SK-N-SH (cell line): ENCODE measurements around the gene ARID3A. TPM values are rescaled to one million over a fixed set of nuclear protein-coding genes. Genes with fewer than 3 reads are reported as not detected.

ENCODE experiments used
- CTCF ChIA-PET: fragments of 300-600, 350-600 bp; formaldehyde crosslinking; extraction: SDS; loops from one replicate; lab custom pipeline; 2021; lab: Yijun Ruan, JAX
- POLR2A ChIA-PET: fragments of 350-600 bp; sonication (Branson Sonifier 250); formaldehyde crosslinking; extraction: SDS; loops from one replicate; lab custom pipeline; 2020; ENCODE audit warnings: antibody characterized with exemption, inconsistent platforms; lab: Yijun Ruan, JAX
- DNase-seq: peaks from one replicate; pipeline ENCODE4 v3.0.0; 2012
- H2AFZ ChIP-seq: fragments of 200-600 bp; sonication (generic); 2 replicates; pipeline ENCODE4 v1.8.1; 2016; ENCODE audit warnings: antibody characterized with exemption, mild to moderate bottlenecking, low read depth
- H3F3A ChIP-seq: fragments of 200-600 bp; sonication (generic); replicated peaks from 2 replicates; pipeline ENCODE3; 2016; ENCODE audit warnings: antibody characterized with exemption, mild to moderate bottlenecking; ENCODE audit not compliant: insufficient read depth
- H3K27ac ChIP-seq, 2 experiments: fragments of 200-500 bp in 1 of 2; fragments of 200-600 bp in 1 of 2; sonication (Bioruptor generic) in 1 of 2; sonication (generic), shearing (Covaris generic) in 1 of 2; 2 replicates each; pipeline versions ENCODE4 v1.5.1 to v1.6.1; 2014 to 2016; ENCODE audit warnings: low read depth in 2 of 2, inconsistent platforms in 1 of 2, low read length in 1 of 2, mild to moderate bottlenecking in 1 of 2, mixed read lengths in 1 of 2
- H3K27me3 ChIP-seq: fragments of 200-600 bp; sonication (generic), shearing (Covaris generic); 2 replicates; pipeline ENCODE4 v1.6.1; 2016; ENCODE audit warnings: mixed run types; ENCODE audit not compliant: insufficient read depth
- H3K36me3 ChIP-seq, 2 experiments: fragments of 200-500 bp in 1 of 2; fragments of 200-600 bp in 1 of 2; sonication (Bioruptor generic) in 1 of 2; sonication (generic) in 1 of 2; replicated peaks in 1 of 2; 2 replicates each; pipeline versions ENCODE3 to v1.5.1; 2014 to 2016; ENCODE audit warnings: low read length in 1 of 2, mild to moderate bottlenecking in 1 of 2; ENCODE audit not compliant: insufficient read depth in 2 of 2, control insufficient read depth in 1 of 2
- H3K4me1 ChIP-seq, 2 experiments: fragments of 200-500 bp in 1 of 2; fragments of 200-600 bp in 1 of 2; sonication (Bioruptor generic) in 1 of 2; sonication (generic), shearing (Covaris generic) in 1 of 2; 2 replicates each; pipeline versions ENCODE4 v1.5.1 to v1.6.1; 2014 to 2016; ENCODE audit warnings: low read depth in 1 of 2, low read length in 1 of 2, mixed run types in 1 of 2; ENCODE audit not compliant: insufficient read depth in 2 of 2, control insufficient read depth in 1 of 2
- H3K4me2 ChIP-seq: fragments of 200-600 bp; sonication (generic), shearing (Covaris generic); 2 replicates; pipeline ENCODE4 v1.6.1; 2017; ENCODE audit warnings: mixed run types
- H3K4me3 ChIP-seq, 2 experiments: fragments of 200-500 bp in 1 of 2; fragments of 200-600 bp in 1 of 2; sonication (Bioruptor generic) in 1 of 2; sonication (generic), shearing (Covaris generic) in 1 of 2; 2 replicates each; pipeline versions ENCODE4 v1.5.1 to v1.8.1; 2014 to 2016; ENCODE audit warnings: low read depth in 2 of 2, inconsistent platforms in 1 of 2, low read length in 1 of 2, mild to moderate bottlenecking in 1 of 2, mixed read lengths in 1 of 2, moderate library complexity in 1 of 2
- H3K79me2 ChIP-seq: fragments of 200-600 bp; sonication (generic); 2 replicates; pipeline ENCODE4 v1.8.1; 2017; ENCODE audit warnings: mild to moderate bottlenecking; ENCODE audit not compliant: insufficient read depth
- H3K9ac ChIP-seq: fragments of 200-600 bp; sonication (generic); 2 replicates; pipeline ENCODE4 v1.6.1; 2017; ENCODE audit warnings: mixed run types
- H3K9me2 ChIP-seq: fragments of 200-600 bp; sonication (generic); 2 replicates; pipeline ENCODE4 v1.6.1; 2017; ENCODE audit warnings: mixed run types
- H3K9me3 ChIP-seq: fragments of 200-600 bp; sonication (generic); 2 replicates; pipeline ENCODE4 v1.6.1; 2017; ENCODE audit warnings: mixed run types, mild to moderate bottlenecking, moderate library complexity
- H4K20me1 ChIP-seq: fragments of 200-600 bp; sonication (generic); 2 replicates; pipeline ENCODE4 v1.6.1; 2017; ENCODE audit warnings: mild to moderate bottlenecking, mixed run types; ENCODE audit not compliant: insufficient read depth
- CHD2 ChIP-seq: fragments of 150-350 bp; IDR thresholded peaks from 2 replicates; pipeline ENCODE4 v1.6.1; 2018; ENCODE audit warnings: low read length; ENCODE audit not compliant: partially characterized antibody
- ELF1 ChIP-seq: IDR thresholded peaks from 2 replicates; pipeline ENCODE4 v1.4.0; 2012
- EZH2phosphoT487 ChIP-seq: fragments of 200-600 bp; sonication (generic); IDR thresholded peaks from 2 replicates; pipeline ENCODE4 v1.6.1; 2017; ENCODE audit warnings: low read depth, mixed run types, mild to moderate bottlenecking, antibody characterized with exemption, moderate library complexity, borderline replicate concordance
- GABPA ChIP-seq: IDR thresholded peaks from 2 replicates; pipeline ENCODE4 v1.4.0; 2012; ENCODE audit warnings: low read depth, mild to moderate bottlenecking
- GATA2 ChIP-seq: sonication (generic); formaldehyde crosslinking; IDR thresholded peaks from 2 replicates; pipeline ENCODE4 v1.5.0; 2020; ENCODE audit warnings: mild to moderate bottlenecking, missing genetic modification reagents
- MEF2A ChIP-seq: IDR thresholded peaks from 2 replicates; pipeline ENCODE4 v1.4.0; 2012; ENCODE audit warnings: low read depth, borderline replicate concordance
- RAD21 ChIP-seq: IDR thresholded peaks from 2 replicates; pipeline ENCODE4 v1.6.1; 2012; ENCODE audit warnings: mild to moderate bottlenecking, low read length
- RXRA ChIP-seq: IDR thresholded peaks from 2 replicates; pipeline ENCODE4 v1.4.0; 2012; ENCODE audit warnings: low read depth, mild to moderate bottlenecking, borderline replicate concordance
- SMC3 ChIP-seq: IDR thresholded peaks from 2 replicates; pipeline ENCODE4 v1.6.1; 2012; ENCODE audit warnings: low read depth, low read length, improper control_type of control experiment
- TCF12 ChIP-seq: IDR thresholded peaks from 2 replicates; pipeline ENCODE4 v1.4.0; 2012
- WGBS: methylation state at CpG from one replicate; pipeline ENCODE4 v1.1.6; 2017; ENCODE audit warnings: low lambda C conversion rate; 5-methylcytosine and 5-hydroxymethylcytosine counted together
- polyA plus RNA-seq, 3 experiments: library from polyadenylated mRNA; depleted of rRNA; stranded (reverse); fragments of >200 nt; gene quantifications; 2 replicates each; pipeline ENCODE4 v1.2.3, GENCODE V29; 2012
- TF ChIP-seq, protein P1 (sequence below): IDR thresholded peaks from 2 replicates; pipeline ENCODE4 v1.6.1; 2012; ENCODE audit warnings: mild to moderate bottlenecking, low read depth, low read length, moderate library complexity
- TF ChIP-seq, protein P2 (sequence below): fragments of 150-350 bp; IDR thresholded peaks from 2 replicates; pipeline ENCODE4 v1.6.1; 2016; ENCODE audit warnings: mild to moderate bottlenecking, low read depth, low read length
- TF ChIP-seq, protein P3 (sequence below): fragments of 150-350 bp; IDR thresholded peaks from 2 replicates; pipeline ENCODE4 v1.6.1; 2017; ENCODE audit warnings: antibody characterized with exemption, low read length, low read depth, borderline replicate concordance

The ARID3A gene
- polyA plus RNA-seq, 1 of the 3 experiments (the other 2 are of a cell fraction): 8.6 TPM

DNA sequence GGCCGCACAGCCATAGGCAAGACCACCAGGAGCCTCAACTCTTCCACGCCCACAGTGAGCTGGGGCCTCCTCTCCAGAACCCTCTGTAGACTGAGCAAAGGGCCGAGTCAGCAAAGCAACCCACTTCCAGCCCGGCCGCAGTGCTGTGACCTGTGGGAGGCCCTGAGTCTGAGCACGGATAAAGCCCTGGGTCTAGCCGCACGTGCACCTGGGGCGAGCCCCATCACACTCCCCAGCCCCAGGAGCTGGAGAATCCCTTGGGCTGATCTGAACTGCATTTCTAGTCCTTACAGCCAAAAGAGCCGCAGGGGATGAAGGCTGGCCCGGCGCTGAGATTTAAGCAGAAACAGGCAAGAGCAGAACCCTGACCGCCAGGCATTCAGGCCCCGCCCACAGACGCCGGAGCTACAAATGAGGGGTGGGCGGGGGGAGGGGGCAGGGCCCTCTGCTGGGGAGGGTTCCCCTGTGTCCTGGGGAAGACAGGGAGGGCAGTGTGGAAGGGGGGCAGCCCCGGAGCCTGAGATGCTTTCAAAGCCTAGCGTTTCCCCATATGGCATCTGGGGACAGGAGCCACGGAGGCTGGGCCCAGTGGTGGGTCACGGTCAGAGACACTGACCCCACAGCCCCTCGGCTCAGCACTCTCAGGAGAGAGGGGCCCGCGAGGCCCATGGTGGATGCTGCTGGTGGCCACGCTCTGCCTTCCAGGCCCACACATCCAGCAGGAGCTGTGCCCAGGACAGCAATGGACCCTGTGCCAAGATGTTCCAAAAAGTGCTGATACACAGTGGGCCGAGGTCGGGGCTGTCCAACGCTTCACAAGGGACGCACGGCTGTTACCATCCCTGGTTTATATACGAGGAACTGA lies 90.2 kb downstream of the ARID3A start:
- no peaks in the 10 kb centered on the region for H3K9me3 ChIP-seq
- no peak overlapping the region for H3K27ac ChIP-seq
- H3K9me2 ChIP-seq: no peaks in the 10 kb centered on the region
- no peak overlapping the region for H3K4me2 ChIP-seq
- H3K36me3 ChIP-seq: peaks cover 0 to 28% of the 10 kb centered on the region in 2 experiments
- peaks cover 13 to 26% of the 10 kb centered on the region in 2 experiments; a peak in 1 of 4 replicates for H3K4me1 ChIP-seq
- no peak overlapping the region for H3K9ac ChIP-seq
- no peak overlapping the region for H2AFZ ChIP-seq
- CTCF ChIA-PET: interaction anchor here (0.6 to 1.6 kb wide), 2 partner anchors 153 to 430 kb away, joined by 3 to 5 read pairs; no protein-coding TSS in a partner anchor
- POLR2A ChIA-PET: no interaction called here
- H3K4me3 ChIP-seq: no peak overlapping the region
- H3K79me2 ChIP-seq: peaks cover 74% of the 10 kb centered on the region
- TF ChIP-seq, protein P1, sequence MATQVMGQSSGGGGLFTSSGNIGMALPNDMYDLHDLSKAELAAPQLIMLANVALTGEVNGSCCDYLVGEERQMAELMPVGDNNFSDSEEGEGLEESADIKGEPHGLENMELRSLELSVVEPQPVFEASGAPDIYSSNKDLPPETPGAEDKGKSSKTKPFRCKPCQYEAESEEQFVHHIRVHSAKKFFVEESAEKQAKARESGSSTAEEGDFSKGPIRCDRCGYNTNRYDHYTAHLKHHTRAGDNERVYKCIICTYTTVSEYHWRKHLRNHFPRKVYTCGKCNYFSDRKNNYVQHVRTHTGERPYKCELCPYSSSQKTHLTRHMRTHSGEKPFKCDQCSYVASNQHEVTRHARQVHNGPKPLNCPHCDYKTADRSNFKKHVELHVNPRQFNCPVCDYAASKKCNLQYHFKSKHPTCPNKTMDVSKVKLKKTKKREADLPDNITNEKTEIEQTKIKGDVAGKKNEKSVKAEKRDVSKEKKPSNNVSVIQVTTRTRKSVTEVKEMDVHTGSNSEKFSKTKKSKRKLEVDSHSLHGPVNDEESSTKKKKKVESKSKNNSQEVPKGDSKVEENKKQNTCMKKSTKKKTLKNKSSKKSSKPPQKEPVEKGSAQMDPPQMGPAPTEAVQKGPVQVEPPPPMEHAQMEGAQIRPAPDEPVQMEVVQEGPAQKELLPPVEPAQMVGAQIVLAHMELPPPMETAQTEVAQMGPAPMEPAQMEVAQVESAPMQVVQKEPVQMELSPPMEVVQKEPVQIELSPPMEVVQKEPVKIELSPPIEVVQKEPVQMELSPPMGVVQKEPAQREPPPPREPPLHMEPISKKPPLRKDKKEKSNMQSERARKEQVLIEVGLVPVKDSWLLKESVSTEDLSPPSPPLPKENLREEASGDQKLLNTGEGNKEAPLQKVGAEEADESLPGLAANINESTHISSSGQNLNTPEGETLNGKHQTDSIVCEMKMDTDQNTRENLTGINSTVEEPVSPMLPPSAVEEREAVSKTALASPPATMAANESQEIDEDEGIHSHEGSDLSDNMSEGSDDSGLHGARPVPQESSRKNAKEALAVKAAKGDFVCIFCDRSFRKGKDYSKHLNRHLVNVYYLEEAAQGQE: no peak
- TF ChIP-seq ELF1: no peak
- TF ChIP-seq SMC3: no peak
- no peak for TF ChIP-seq GABPA
- TF ChIP-seq, protein P2, sequence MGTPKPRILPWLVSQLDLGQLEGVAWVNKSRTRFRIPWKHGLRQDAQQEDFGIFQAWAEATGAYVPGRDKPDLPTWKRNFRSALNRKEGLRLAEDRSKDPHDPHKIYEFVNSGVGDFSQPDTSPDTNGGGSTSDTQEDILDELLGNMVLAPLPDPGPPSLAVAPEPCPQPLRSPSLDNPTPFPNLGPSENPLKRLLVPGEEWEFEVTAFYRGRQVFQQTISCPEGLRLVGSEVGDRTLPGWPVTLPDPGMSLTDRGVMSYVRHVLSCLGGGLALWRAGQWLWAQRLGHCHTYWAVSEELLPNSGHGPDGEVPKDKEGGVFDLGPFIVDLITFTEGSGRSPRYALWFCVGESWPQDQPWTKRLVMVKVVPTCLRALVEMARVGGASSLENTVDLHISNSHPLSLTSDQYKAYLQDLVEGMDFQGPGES: no peak
- no peak for TF ChIP-seq EZH2phosphoT487
- TF ChIP-seq CHD2: no peak
- TF ChIP-seq, protein P3, sequence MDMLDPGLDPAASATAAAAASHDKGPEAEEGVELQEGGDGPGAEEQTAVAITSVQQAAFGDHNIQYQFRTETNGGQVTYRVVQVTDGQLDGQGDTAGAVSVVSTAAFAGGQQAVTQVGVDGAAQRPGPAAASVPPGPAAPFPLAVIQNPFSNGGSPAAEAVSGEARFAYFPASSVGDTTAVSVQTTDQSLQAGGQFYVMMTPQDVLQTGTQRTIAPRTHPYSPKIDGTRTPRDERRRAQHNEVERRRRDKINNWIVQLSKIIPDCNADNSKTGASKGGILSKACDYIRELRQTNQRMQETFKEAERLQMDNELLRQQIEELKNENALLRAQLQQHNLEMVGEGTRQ: no peak
- no peak for TF ChIP-seq RXRA
- no peak for TF ChIP-seq MEF2A
- TF ChIP-seq GATA2 (CRISPR knock-in tag): no peak
- TF ChIP-seq TCF12: no peak
- no peak for TF ChIP-seq RAD21
- TF ChIP-seq, all 33 proteins: peak for 0
- Histone ChIP-seq H3F3A (no peaks in the 10 kb centered on the region), H3K27me3 (no peaks in the 10 kb centered on the region), H4K20me1 (peaks cover 71% of the 10 kb centered on the region)
- WGBS: 83% methylated on average over 10 of the region's 31 CpGs
- DNase-seq: no peak
